GM23248 (cell line): ENCODE results near the gene MRPL27.

ENCODE experiments used
- EZH2 ChIP-seq: fragments of 200-600 bp; sonication (generic); IDR thresholded peaks from 2 replicates; pipeline ENCODE4 v1.6.1; 2018; ENCODE audit warnings: antibody characterized with exemption, mild to moderate bottlenecking; ENCODE audit not compliant: insufficient read depth, poor library complexity, severe bottlenecking
- EZH2phosphoT487 ChIP-seq: fragments of 200-600 bp; sonication (generic); IDR thresholded peaks from 2 replicates; pipeline ENCODE4 v1.6.1; 2018; ENCODE audit warnings: antibody characterized with exemption, moderate library complexity, mild to moderate bottlenecking, low read depth; ENCODE audit not compliant: insufficient read depth

DNA sequence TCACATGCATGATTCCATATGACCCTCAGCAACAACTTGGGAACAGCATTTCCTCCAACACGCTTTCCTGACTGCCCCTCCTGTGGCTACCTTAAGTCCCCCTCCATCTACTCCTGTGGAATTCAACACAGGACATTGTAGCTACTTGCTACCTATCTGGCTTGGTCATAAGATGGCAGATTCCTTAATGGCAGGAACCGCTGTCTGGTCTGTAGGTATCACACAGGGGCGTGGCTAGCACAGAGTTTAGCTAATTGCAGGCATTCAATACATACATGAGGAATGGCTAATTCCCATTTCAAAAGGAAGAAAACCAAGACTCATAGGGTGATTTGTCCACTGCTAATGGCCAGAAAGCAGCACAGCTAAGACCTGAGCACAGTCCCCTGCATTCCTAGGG is 15.7 kb upstream of the MRPL27 start:
- TF ChIP-seq EZH2 (no peak), EZH2phosphoT487 (no peak)
